Ishikawa (cell line): ENCODE measurements around the gene CRTC1.

ENCODE experiments used
- TF ChIP-seq, protein P1 (sequence below): IDR thresholded peaks from 2 replicates; pipeline ENCODE4 v1.6.1; 2012
- TF ChIP-seq, protein P2 (sequence below): IDR thresholded peaks from 2 replicates; pipeline ENCODE4 v1.6.1; 2012; ENCODE audit warnings: low read depth, mild to moderate bottlenecking

DNA sequence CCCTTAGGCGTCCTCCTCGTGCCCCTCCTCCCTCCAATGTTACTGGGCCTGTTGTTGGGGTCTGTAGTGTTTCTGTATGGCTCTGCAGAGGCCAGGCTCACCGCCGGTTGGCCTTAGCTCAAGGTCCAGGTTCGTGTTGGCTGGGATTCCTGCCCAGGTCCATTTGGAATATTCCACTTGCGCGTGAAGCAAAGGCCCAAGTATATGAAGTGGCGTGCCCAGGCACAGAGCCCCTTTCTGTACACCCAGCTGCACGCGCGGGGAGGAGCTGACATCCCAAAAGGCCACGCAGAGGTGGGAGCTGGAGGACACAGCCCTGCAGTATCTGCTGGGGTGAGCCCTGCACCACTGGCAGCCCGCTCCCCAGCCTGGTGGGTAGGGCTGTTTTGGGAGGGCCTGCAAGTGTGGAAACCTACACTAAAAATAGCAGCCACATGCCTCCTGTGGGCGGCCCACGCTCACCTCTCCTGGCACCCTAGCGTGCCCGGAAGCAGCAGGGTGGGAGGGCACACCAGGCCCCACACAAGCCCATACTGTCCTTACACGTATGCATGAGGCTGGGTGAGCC lies 30.2 kb downstream of the CRTC1 start:
- TF ChIP-seq, protein P1, sequence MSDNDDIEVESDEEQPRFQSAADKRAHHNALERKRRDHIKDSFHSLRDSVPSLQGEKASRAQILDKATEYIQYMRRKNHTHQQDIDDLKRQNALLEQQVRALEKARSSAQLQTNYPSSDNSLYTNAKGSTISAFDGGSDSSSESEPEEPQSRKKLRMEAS, result no peak
- TF ChIP-seq, protein P2, sequence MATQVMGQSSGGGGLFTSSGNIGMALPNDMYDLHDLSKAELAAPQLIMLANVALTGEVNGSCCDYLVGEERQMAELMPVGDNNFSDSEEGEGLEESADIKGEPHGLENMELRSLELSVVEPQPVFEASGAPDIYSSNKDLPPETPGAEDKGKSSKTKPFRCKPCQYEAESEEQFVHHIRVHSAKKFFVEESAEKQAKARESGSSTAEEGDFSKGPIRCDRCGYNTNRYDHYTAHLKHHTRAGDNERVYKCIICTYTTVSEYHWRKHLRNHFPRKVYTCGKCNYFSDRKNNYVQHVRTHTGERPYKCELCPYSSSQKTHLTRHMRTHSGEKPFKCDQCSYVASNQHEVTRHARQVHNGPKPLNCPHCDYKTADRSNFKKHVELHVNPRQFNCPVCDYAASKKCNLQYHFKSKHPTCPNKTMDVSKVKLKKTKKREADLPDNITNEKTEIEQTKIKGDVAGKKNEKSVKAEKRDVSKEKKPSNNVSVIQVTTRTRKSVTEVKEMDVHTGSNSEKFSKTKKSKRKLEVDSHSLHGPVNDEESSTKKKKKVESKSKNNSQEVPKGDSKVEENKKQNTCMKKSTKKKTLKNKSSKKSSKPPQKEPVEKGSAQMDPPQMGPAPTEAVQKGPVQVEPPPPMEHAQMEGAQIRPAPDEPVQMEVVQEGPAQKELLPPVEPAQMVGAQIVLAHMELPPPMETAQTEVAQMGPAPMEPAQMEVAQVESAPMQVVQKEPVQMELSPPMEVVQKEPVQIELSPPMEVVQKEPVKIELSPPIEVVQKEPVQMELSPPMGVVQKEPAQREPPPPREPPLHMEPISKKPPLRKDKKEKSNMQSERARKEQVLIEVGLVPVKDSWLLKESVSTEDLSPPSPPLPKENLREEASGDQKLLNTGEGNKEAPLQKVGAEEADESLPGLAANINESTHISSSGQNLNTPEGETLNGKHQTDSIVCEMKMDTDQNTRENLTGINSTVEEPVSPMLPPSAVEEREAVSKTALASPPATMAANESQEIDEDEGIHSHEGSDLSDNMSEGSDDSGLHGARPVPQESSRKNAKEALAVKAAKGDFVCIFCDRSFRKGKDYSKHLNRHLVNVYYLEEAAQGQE, result no peak
